ENCODE data around the gene TSC22D2. TPM values are rescaled to one million over a fixed set of nuclear protein-coding genes. Genes with fewer than 3 reads are reported as not detected.

Gene TSC22D2
- total RNA-seq, 4 donors from 2014 or later: 12.5 to 15.9 (median 14.6) TPM

- WGBS, 2 donors: 25 to 26% methylated on average over 5 of the region's 5 CpGs
- H3K9me3 ChIP-seq: no peaks in the 10 kb centered on the region
- H3K27ac ChIP-seq: no peak overlapping the region
- no peak for TF ChIP-seq EP300 (IDR thresholded peaks at IDR 0.05)
- no peak for TF ChIP-seq POLR2A (IDR thresholded peaks at IDR 0.05)
- TF ChIP-seq, protein P1, sequence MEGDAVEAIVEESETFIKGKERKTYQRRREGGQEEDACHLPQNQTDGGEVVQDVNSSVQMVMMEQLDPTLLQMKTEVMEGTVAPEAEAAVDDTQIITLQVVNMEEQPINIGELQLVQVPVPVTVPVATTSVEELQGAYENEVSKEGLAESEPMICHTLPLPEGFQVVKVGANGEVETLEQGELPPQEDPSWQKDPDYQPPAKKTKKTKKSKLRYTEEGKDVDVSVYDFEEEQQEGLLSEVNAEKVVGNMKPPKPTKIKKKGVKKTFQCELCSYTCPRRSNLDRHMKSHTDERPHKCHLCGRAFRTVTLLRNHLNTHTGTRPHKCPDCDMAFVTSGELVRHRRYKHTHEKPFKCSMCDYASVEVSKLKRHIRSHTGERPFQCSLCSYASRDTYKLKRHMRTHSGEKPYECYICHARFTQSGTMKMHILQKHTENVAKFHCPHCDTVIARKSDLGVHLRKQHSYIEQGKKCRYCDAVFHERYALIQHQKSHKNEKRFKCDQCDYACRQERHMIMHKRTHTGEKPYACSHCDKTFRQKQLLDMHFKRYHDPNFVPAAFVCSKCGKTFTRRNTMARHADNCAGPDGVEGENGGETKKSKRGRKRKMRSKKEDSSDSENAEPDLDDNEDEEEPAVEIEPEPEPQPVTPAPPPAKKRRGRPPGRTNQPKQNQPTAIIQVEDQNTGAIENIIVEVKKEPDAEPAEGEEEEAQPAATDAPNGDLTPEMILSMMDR (IDR thresholded peaks at IDR 0.05): no peak
- H3K36me3 ChIP-seq: no peaks in the 10 kb centered on the region
- no peaks in the 10 kb centered on the region for H3K27me3 ChIP-seq
- peaks cover 0 to 82% (median 33%) of the 10 kb centered on the region in 4 donors for H3K4me1 ChIP-seq
- peak overlapping the region in 1 of 4 donors; percentile 4 for H3K4me3 ChIP-seq
- DNase-seq (ENCODE audit: low spot score in 2 of 2): no peak
These were observed 6.9 kb downstream of the TSC22D2 start for GRCh38 chr3:150414959-150415358.

DNA sequence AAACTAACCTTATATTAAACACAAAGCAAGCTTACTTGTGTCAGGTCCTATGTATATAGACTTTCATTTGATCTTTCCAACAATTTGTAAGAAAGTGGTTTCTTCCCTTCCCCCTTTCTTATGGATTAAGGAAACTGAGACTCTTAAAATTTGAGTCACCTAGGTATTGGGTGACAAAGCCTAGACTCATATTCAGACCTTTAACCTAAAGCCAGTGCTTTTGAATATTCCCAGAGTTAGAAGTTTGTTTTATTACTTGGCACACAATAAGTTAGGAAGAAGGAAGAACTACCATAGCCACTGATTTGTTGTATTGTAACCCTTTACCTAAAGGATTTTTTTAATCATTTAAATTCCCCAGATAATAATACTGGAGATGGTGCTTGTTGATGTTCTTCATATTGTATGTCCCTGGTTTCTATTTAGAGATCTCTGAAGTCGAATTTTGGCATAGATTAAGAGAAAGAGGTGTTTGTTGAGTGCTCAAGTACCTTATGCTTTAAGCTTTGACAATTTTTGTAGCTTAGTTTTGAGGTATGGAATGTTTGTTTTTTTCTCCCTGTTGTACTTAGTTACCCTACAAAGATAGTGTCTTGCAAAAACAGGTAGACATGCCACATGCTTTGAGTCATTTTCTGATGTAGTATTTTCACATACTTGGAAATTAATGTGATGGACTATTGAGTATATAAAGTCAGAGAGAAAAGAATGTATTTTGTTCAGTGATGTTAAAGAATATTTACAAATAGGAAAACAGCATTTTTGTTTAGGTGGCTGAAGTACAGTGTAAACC lies 11.2 kb downstream of the TSC22D2 start:
- no peak overlapping the region for H3K27ac ChIP-seq
- no peak overlapping the region for H3K4me3 ChIP-seq
- H3K27me3 ChIP-seq: no peaks in the 10 kb centered on the region
- H3K4me1 ChIP-seq: peaks cover 3 to 90% (median 26%) of the 10 kb centered on the region in 4 donors
- WGBS, 2 donors: 60 to 71% methylated on average over 1 of the region's 1 CpG
- no peaks in the 10 kb centered on the region for H3K36me3 ChIP-seq
- H3K9me3 ChIP-seq: no peaks in the 10 kb centered on the region
- TF ChIP-seq EP300 (IDR thresholded peaks at IDR 0.05) (no peak), POLR2A (IDR thresholded peaks at IDR 0.05) (no peak)
- TF ChIP-seq, protein P1 (IDR thresholded peaks at IDR 0.05): no peak
- no peak for DNase-seq (ENCODE audit: low spot score in 2 of 2)

GRCh38 chr3:150419959-150420358 lies 11.9 kb downstream of the TSC22D2 start:
- H3K27me3 ChIP-seq: no peaks in the 10 kb centered on the region
- H3K4me1 ChIP-seq: peaks cover 3 to 83% (median 20%) of the 10 kb centered on the region in 4 donors
- no peak overlapping the region for H3K4me3 ChIP-seq
- no peaks in the 10 kb centered on the region for H3K36me3 ChIP-seq
- DNase-seq (ENCODE audit: low spot score in 2 of 2): no peak
- no peak for TF ChIP-seq EP300 (IDR thresholded peaks at IDR 0.05)
- no peak for TF ChIP-seq POLR2A (IDR thresholded peaks at IDR 0.05)
- TF ChIP-seq, protein P1 (IDR thresholded peaks at IDR 0.05): no peak
- H3K27ac ChIP-seq: no peak overlapping the region
- no peaks in the 10 kb centered on the region for H3K9me3 ChIP-seq

GRCh38 chr3:150421256-150421655 lies 13.2 kb downstream of the TSC22D2 start:
- Histone ChIP-seq H3K27me3 (no peaks in the 10 kb centered on the region), H3K9me3 (no peaks in the 10 kb centered on the region), H3K4me3 (no peak overlapping the region), H3K4me1 (peaks cover 0 to 79% (median 17%) of the 10 kb centered on the region in 4 donors), H3K27ac (no peak overlapping the region), H3K36me3 (no peaks in the 10 kb centered on the region)
- DNase-seq (ENCODE audit: low spot score in 2 of 2): no peak
- 78 to 83% methylated on average over 3 of the region's 3 CpGs for WGBS, 2 donors
- TF ChIP-seq, protein P1 (IDR thresholded peaks at IDR 0.05): no peak
- no peak for TF ChIP-seq POLR2A (IDR thresholded peaks at IDR 0.05)
- TF ChIP-seq EP300 (IDR thresholded peaks at IDR 0.05): no peak

DNA sequence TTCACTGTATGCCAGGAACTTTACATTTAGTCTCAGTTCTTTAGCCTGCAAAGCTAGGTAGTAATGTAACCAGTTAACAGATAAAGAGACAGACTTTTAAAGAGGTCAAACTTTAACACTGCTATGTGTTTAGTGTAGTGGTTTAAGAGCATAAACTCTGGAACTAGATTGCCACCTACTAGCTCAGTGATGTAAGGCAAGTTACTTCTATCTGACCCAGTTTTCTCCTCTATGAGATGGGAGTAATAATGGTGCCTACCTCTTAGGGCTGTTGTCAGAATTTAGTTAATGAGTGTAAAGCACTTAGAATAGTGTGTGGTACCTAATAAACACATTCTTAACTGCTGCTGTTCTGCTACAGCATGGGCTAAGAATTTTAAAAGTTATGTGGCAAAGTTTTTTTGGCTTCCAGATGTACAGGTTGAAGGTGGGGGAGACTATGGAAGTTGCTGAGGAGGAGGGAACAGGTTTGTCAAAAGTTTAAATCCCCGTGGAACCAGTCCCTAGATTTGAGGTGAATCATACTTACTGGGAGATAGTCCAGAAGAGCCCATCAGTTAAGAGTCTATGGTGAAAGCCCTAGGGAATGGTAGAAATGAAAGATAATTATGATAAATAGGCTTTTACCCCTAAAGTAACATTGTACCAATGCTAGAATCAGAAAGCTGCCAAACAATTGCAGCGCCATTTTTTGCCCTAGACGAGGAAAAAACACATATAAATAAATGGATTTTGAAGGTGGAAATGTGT lies 13.9 kb downstream of the TSC22D2 start:
- no peak for TF ChIP-seq POLR2A (IDR thresholded peaks at IDR 0.05)
- TF ChIP-seq, protein P1 (IDR thresholded peaks at IDR 0.05): no peak
- TF ChIP-seq EP300 (IDR thresholded peaks at IDR 0.05): no peak
- no peak for DNase-seq (ENCODE audit: low spot score in 2 of 2)
- Histone ChIP-seq H3K9me3 (no peaks in the 10 kb centered on the region), H3K36me3 (no peaks in the 10 kb centered on the region), H3K4me3 (no peak overlapping the region), H3K27me3 (no peaks in the 10 kb centered on the region), H3K27ac (no peak overlapping the region), H3K4me1 (peaks cover 0 to 76% (median 16%) of the 10 kb centered on the region in 4 donors)
- 81 to 82% methylated on average over 3 of the region's 3 CpGs for WGBS, 2 donors

All from tibial nerve (tissue), 4 donors.